Mucosa of descending colon (tissue), 3 donors: ENCODE data around the gene CGNL1. TPM values are rescaled to one million over a fixed set of nuclear protein-coding genes. Genes with fewer than 3 reads are reported as not detected.

ENCODE experiments used
- ATAC-seq: fragments of 200-7000 bp; cut with Tn5 transposase; one replicate; pipeline ENCODE4 v1.9.1; 2020; ENCODE audit warnings: mild to moderate bottlenecking, moderate library complexity
- DNase-seq, 3 donors: peaks; one replicate each; pipeline ENCODE4 v3.0.0-alpha.2; 2020
- H3K36me3 ChIP-seq: fragments of 200-600 bp; one replicate; pipeline ENCODE4 v1.8.0; 2021; ENCODE audit warnings: low read depth, mild to moderate bottlenecking
- H3K4me1 ChIP-seq: fragments of 200-600 bp; one replicate; pipeline ENCODE4 v1.8.0; 2021; ENCODE audit warnings: low read depth, mild to moderate bottlenecking
- H3K4me3 ChIP-seq: fragments of 200-600 bp; one replicate; pipeline ENCODE4 v1.8.0; 2021; ENCODE audit warnings: mild to moderate bottlenecking
- H3K9me3 ChIP-seq: fragments of 200-600 bp; one replicate; pipeline ENCODE4 v1.8.0; 2021; ENCODE audit warnings: mild to moderate bottlenecking
- CTCF ChIP-seq: fragments of 200-600 bp; IDR thresholded peaks from one replicate; pipeline ENCODE4 v1.8.0; 2022; ENCODE audit warnings: antibody characterized with exemption, mild to moderate bottlenecking
- intact Hi-C, 2 donors: fragments of 100-400 bp; cut with DNase I in 1 of 2; cut with micrococcal nuclease in 1 of 2; formaldehyde crosslinking; loops; one replicate each; pipeline versions ENCODE4 v1.11.0 to v1.11.1; 2022; cut with DNase I, micrococcal nuclease
- total RNA-seq, 3 donors: library from RNA; stranded (reverse); fragmentation: NEBNext Ultra II Directional in 2 of 3; extraction: Animal tissue kit (Norgen Biotek cat#: 25700) in 2 of 3; gene quantifications; one replicate each; pipeline versions ENCODE4 v1.2.1 to v1.2.4, GENCODE V29; 2021 to 2023
- donor health status: DM: no; HTN: no; CAD: no; lungs with moderate emphysema.
- donor health status: DM: no; HTN: no; CAD: no.
- donor health status: DM: no; HTN: yes; CAD: no.

CGNL1 gene
- total RNA-seq, 3 donors from 2014 or later: 3.3 to 4.5 (median 3.9) TPM

- Histone ChIP-seq H3K4me3 (no peak overlapping the region), H3K9me3 (no peaks in the 10 kb centered on the region), H3K4me1 (peaks cover 6% of the 10 kb centered on the region), H3K36me3 (no peaks in the 10 kb centered on the region)
- ATAC-seq (no peak), DNase-seq (no peak)
- no peak for TF ChIP-seq CTCF
- intact Hi-C loops: no loop called here
These were observed 220.1 kb downstream of the CGNL1 start for GRCh38 chr15:57596301-57596855.

- no peak for DNase-seq
- Histone ChIP-seq H3K4me3 (no peak overlapping the region), H3K36me3 (no peaks in the 10 kb centered on the region), H3K4me1 (peaks cover 6% of the 10 kb centered on the region), H3K9me3 (no peaks in the 10 kb centered on the region)
- no peak for ATAC-seq
- intact Hi-C loops: no loop called here
- TF ChIP-seq CTCF: no peak
These were observed 220.7 kb downstream of the CGNL1 start for GRCh38 chr15:57596978-57597377.

GRCh38 chr15:57597431-57597830 is 221.1 kb downstream of the CGNL1 start:
- no peak overlapping the region for H3K4me3 ChIP-seq
- DNase-seq (no peak), ATAC-seq (no peak)
- H3K9me3 ChIP-seq: no peaks in the 10 kb centered on the region
- peaks cover 6% of the 10 kb centered on the region for H3K4me1 ChIP-seq
- no peaks in the 10 kb centered on the region for H3K36me3 ChIP-seq
- TF ChIP-seq CTCF: no peak
- intact Hi-C loops: no loop called here

- Histone ChIP-seq H3K9me3 (no peaks in the 10 kb centered on the region), H3K36me3 (no peaks in the 10 kb centered on the region), H3K4me3 (no peak overlapping the region), H3K4me1 (peaks cover 6% of the 10 kb centered on the region)
- no peak for DNase-seq
- intact Hi-C loops: no loop called here
- ATAC-seq: no peak
- TF ChIP-seq CTCF: no peak
These were observed 222.0 kb downstream of the CGNL1 start for GRCh38 chr15:57598346-57598745.

- TF ChIP-seq CTCF: no peak
- no peak overlapping the region for H3K4me3 ChIP-seq
- no peaks in the 10 kb centered on the region for H3K9me3 ChIP-seq
- peaks cover 6% of the 10 kb centered on the region for H3K4me1 ChIP-seq
- ATAC-seq (peak; percentile 55), DNase-seq (no peak)
- H3K36me3 ChIP-seq: no peaks in the 10 kb centered on the region
- intact Hi-C loops: no loop called here
These were observed 223.0 kb downstream of the CGNL1 start for GRCh38 chr15:57599296-57599810.

- ATAC-seq: no peak
- TF ChIP-seq CTCF: no peak
- H3K4me1 ChIP-seq: peaks cover 6% of the 10 kb centered on the region
- intact Hi-C loops: no loop called here
- no peak for DNase-seq
- no peaks in the 10 kb centered on the region for H3K36me3 ChIP-seq
- no peaks in the 10 kb centered on the region for H3K9me3 ChIP-seq
- no peak overlapping the region for H3K4me3 ChIP-seq
These were observed 223.9 kb downstream of the CGNL1 start for GRCh38 chr15:57600197-57600596.
